Choroid plexus epithelial cell (primary cell): ENCODE measurements around the gene AMT.

Experiments
- DNase-seq: peaks from one replicate; pipeline ENCODE4 v3.0.0-alpha.2; 2010; ENCODE audit warnings: low read depth
- H3K4me3 ChIP-seq: 2 replicates; pipeline ENCODE4 v1.5.1; 2011; ENCODE audit warnings: low read depth, mild to moderate bottlenecking, control low read depth, low read length, moderate library complexity
- TF ChIP-seq, protein P1 (sequence below): conservative IDR thresholded peaks from 2 replicates; pipeline ENCODE4 v1.5.1; 2011; ENCODE audit warnings: low read depth, mild to moderate bottlenecking, control low read depth, inconsistent platforms, low read length, moderate library complexity

Gene AMT

DNA sequence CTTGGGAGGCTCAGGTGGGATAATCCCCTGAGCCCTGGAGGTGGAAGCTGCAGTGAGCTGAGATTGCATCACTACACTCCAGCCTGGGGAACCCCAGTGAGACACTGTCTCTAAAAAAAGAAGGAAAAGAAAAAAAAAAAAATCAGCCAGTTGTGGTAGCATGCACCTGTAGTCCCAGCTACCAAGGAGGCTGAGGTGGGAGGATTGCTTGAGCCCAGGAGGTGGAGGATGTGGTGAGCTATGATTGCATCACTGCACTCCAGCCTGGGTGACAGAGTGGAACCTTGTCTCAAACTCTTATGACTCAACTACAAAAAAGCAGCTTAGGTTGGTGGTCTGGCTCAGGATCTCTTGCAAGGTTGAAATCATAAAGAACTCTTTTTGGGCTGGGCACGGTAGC, 44.8 kb downstream of the AMT start:
- H3K4me3 ChIP-seq: no peak overlapping the region
- DNase-seq: peak; percentile 42
- TF ChIP-seq, protein P1, sequence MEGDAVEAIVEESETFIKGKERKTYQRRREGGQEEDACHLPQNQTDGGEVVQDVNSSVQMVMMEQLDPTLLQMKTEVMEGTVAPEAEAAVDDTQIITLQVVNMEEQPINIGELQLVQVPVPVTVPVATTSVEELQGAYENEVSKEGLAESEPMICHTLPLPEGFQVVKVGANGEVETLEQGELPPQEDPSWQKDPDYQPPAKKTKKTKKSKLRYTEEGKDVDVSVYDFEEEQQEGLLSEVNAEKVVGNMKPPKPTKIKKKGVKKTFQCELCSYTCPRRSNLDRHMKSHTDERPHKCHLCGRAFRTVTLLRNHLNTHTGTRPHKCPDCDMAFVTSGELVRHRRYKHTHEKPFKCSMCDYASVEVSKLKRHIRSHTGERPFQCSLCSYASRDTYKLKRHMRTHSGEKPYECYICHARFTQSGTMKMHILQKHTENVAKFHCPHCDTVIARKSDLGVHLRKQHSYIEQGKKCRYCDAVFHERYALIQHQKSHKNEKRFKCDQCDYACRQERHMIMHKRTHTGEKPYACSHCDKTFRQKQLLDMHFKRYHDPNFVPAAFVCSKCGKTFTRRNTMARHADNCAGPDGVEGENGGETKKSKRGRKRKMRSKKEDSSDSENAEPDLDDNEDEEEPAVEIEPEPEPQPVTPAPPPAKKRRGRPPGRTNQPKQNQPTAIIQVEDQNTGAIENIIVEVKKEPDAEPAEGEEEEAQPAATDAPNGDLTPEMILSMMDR: no peak

DNA sequence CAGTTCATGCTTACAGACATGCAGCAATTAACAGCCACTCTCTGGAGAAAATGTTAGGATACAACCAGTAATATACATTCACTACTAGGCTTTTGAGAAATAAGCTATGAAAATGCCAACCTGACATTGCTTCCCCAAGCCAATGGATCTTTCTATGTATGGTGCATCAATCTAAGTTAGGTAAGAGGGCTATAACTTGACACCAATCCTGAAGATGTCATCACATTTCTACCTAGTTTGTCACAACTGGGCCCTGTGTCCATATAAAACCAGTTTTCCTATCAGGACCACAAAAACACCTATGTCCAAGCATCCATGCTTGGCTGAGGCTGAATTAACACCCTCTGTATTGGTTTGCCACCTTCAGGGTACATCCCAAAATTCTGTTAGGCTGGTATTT, 50.3 kb downstream of the AMT start:
- H3K4me3 ChIP-seq: no peak overlapping the region
- TF ChIP-seq, protein P1: no peak
- DNase-seq: no peak

DNA sequence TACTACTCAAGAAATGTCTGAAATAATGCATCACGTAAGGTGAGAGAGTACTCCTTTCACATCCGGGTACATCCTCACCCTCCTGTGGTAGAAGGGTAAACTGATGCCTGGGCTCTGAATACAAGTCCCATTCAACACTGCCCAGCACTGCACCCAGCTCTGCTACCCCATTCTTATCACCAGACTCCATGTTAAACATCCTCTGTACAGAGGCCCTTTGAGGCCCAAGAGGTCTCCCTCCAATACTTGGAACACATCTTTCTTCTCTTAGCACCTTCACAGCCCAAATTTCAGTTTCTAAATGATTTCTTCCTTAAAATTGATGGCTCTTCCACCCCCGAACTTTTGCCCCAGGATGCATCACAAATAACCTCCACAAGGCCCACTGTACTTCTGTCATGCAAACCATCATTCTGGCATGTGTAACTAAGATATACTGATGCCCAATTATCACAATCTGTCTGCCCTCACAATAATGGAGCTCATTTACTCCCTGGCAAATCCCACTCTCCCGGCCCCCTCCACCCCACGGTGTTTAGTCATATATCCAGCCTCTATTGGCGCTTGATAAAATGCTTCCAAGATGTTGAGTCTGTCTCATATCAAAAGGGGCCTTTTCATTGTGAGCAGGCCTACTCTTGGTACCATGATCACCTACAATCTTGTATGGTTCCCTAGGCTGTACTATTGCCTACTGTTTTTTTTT, 51.5 kb downstream of the AMT start:
- TF ChIP-seq, protein P1: no peak
- H3K4me3 ChIP-seq: no peak overlapping the region
- no peak for DNase-seq
